T-helper 1 cell treated with Interleukin-12 subunit alpha and Interleukin-12 subunit beta and Interleukin-4 antibody, amounts not matched to agents 30 μg/mL and 1 μg/mL, for 36 hours (primary cell): Measurements from ENCODE around the gene CLEC3B.
A peak's percentile ranks its signal among the peaks of the same experiment; 100 is the strongest.
"Not testable (repeated sequence)": the region's sequence is repeated elsewhere in the genome, so short reads cannot be mapped to it uniquely, and the experiment has no call there.

Source experiments
- H3K27ac Mint-ChIP-seq: one replicate; pipeline ENCODE4 v1.8.0; 2021; ENCODE audit warnings: mild to moderate bottlenecking, mixed read lengths
- H3K27me3 Mint-ChIP-seq: one replicate; pipeline ENCODE4 v1.8.0; 2021; ENCODE audit warnings: low read depth, mixed read lengths
- H3K36me3 Mint-ChIP-seq: one replicate; pipeline ENCODE4 v1.8.0; 2021; ENCODE audit warnings: low read depth, mixed read lengths
- H3K4me1 Mint-ChIP-seq: one replicate; pipeline ENCODE4 v1.8.0; 2021; ENCODE audit warnings: low read depth, mixed read lengths
- H3K4me3 Mint-ChIP-seq: one replicate; pipeline ENCODE4 v1.8.0; 2021; ENCODE audit warnings: mild to moderate bottlenecking, moderate library complexity, mixed read lengths
- H3K9me3 Mint-ChIP-seq: one replicate; pipeline ENCODE4 v1.8.0; 2021; ENCODE audit warnings: mixed read lengths

The CLEC3B gene

DNA sequence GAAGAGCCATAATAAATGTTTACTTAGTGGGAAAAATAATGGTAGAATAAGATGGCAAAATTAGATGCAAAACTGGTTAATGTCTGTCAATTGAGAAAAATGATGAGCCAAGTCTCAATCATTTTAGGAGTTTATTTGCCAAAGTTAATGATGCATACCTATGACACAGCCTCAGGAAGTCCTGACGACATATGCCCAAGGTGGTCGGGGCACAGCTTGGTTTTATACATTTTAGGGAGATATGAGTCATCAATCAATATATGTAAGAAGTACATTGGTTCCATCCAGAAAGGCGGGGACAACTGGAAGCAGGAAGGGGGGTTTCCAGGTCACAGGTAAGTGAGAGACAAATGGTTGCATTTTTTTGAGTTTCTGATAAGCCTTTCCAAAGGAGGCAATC lies 31.5 kb downstream of the CLEC3B start:
- Mint-ChIP-seq H3K36me3 (no peaks in the 10 kb centered on the region), H3K27ac (no peak overlapping the region), H3K4me3 (no peak overlapping the region), H3K4me1 (peaks cover 22% of the 10 kb centered on the region), H3K27me3 (peaks cover 13% of the 10 kb centered on the region), H3K9me3 (no peaks in the 10 kb centered on the region)

- no peak overlapping the region for H3K27ac Mint-ChIP-seq
- no peaks in the 10 kb centered on the region for H3K9me3 Mint-ChIP-seq
- peaks cover 13% of the 10 kb centered on the region for H3K27me3 Mint-ChIP-seq
- no peaks in the 10 kb centered on the region for H3K36me3 Mint-ChIP-seq
- no peak overlapping the region for H3K4me3 Mint-ChIP-seq
- peaks cover 15% of the 10 kb centered on the region for H3K4me1 Mint-ChIP-seq
Observed at GRCh38 chr3:45059132-45059531, 33.0 kb downstream of the CLEC3B start.

- H3K27me3 Mint-ChIP-seq, result peaks cover 13% of the 10 kb centered on the region
- H3K27ac Mint-ChIP-seq, result no peak overlapping the region
- peaks cover 18% of the 10 kb centered on the region for H3K4me1 Mint-ChIP-seq
- H3K36me3 Mint-ChIP-seq, result no peaks in the 10 kb centered on the region
- H3K9me3 Mint-ChIP-seq, result no peaks in the 10 kb centered on the region
- H3K4me3 Mint-ChIP-seq, result no peak overlapping the region
Observed at GRCh38 chr3:45060165-45060892, 34.2 kb downstream of the CLEC3B start.

DNA sequence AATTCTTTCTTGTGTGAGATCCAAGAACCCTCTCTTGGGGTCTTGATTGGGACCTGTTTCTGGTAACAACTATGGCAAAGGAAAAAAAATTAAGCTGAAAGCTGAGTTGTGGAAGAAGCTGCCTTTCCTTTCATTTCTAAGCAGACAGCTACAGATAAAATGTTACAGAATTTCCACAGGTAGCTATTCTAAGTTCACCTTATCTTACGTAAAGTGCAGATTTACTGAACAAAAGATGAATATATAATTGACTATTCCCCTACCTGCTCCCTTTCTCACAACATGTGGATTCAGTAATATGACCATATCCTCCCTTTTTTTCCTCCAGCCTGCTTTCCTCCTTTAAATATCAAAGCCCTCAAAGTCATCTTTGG lies 36.6 kb downstream of the CLEC3B start:
- H3K9me3 Mint-ChIP-seq, result no peaks in the 10 kb centered on the region
- H3K27me3 Mint-ChIP-seq, result peaks cover 11% of the 10 kb centered on the region
- H3K4me1 Mint-ChIP-seq, result peaks cover 24% of the 10 kb centered on the region
- H3K4me3 Mint-ChIP-seq, result no peak overlapping the region
- H3K27ac Mint-ChIP-seq, result no peak overlapping the region
- H3K36me3 Mint-ChIP-seq, result no peaks in the 10 kb centered on the region

DNA sequence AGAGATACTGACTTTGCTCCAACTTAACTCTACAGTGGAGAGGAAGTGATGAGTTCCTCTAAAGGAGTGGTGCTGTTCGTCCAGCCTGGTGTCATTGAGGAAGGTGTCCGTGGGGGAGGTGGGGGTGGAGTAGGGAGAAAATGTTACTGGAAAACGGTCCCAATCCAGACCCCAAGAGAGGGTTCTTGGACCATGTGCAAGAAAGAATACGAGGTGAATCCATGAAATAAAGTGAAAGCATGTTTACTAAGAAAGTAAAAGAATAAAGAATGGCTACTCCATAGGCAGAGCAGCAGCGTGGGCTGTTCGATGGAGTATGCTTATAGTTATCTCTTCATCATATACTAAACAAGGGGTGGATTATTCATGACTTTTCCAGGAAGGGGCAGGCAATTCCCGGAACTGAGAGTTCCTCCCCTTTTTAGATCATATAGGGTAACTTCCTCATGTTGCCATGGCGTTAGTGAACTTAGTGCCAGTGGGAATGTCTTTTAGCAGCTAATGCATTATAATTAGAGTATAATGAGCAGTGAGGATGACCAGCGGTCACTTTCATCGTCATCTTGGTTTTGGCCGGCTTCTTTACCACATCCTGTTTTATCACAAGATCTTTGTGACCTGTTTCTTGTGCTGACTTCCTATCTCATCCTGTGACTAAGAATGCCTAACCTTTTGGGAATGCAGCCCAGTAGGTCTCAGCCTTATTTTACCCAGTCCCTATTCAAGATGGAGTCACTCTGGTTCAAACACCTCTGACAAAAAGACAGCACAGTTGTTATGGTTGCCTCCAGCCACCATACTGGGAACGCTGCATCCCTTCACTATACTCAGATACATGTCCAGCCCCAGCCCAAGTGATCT lies 38.6 kb downstream of the CLEC3B start:
- Mint-ChIP-seq H3K27me3 (peaks cover 10% of the 10 kb centered on the region), H3K4me1 (peaks cover 21% of the 10 kb centered on the region), H3K27ac (peak overlapping the region; percentile 42)

GRCh38 chr3:45065373-45065720 lies 39.2 kb downstream of the CLEC3B start:
- H3K4me1 Mint-ChIP-seq, result peaks cover 21% of the 10 kb centered on the region
- no peak overlapping the region for H3K4me3 Mint-ChIP-seq

More for the DNA sequence above, 38.6 kb downstream of the CLEC3B start:
- Mint-ChIP-seq H3K4me3 (peak overlapping the region; percentile 29), H3K36me3 (no peaks in the 10 kb centered on the region), H3K9me3 (no peaks in the 10 kb centered on the region)

DNA sequence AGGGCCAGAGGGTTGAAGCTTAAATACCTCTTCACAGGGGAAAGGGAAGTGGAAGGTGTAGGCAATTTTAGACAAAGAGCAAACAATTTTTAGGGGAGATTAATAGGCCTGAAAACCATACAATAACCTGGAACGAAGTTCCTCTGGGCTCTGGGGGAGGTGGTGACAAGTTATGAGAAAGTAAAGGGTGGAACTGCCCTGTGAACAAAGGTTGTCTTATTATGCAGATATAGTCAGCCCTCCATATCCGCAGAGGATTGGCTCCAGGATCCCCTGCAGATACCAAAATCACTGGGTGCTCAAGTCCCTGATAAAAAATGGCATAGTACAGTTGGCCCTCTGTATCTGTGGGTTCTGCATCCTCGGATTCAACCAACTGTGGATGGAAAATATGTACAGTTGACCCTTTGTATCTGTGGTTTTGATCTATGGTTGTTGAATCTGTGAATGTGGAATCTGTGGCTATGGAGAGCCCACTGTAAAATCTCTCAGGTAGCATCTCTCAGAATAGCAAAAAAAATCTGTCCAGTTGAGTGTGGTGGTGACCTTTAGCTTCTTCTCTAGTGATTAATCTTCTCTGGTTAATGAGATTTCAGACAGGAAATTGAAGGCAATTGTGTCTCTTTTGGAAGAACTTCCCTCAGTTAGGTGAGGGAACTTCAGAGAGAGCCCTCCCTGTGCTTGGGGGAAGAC lies 40.2 kb downstream of the CLEC3B start:
- Mint-ChIP-seq H3K36me3 (no peaks in the 10 kb centered on the region), H3K4me3 (no peak overlapping the region), H3K4me1 (peaks cover 21% of the 10 kb centered on the region), H3K27me3 (peaks cover 10% of the 10 kb centered on the region), H3K27ac (no peak overlapping the region), H3K9me3 (no peaks in the 10 kb centered on the region)

More at GRCh38 chr3:45065373-45065720, 39.2 kb downstream of the CLEC3B start:
- Mint-ChIP-seq H3K27me3 (peaks cover 10% of the 10 kb centered on the region), H3K9me3 (no peaks in the 10 kb centered on the region), H3K36me3 (no peaks in the 10 kb centered on the region), H3K27ac (no peak overlapping the region)

DNA sequence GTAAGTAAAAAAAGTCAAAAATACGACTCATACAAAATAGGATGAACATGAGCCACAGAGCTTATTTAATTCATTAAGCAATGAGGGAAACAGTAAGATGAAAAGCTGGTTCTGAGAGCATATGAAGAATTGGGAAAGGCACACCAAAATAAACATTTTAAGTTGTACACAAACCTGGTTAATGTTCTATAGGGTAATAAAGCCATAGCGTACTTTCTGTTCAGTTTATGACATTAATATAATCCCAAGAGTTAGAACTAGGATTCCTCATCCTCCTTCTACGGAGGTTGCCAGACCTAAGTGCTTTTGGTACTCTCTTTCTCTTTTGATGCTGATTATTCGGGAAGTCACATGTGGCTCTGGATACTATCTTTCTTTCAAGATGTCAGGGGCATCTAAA lies 41.4 kb downstream of the CLEC3B start:
- Mint-ChIP-seq H3K27ac (no peak overlapping the region), H3K36me3 (no peaks in the 10 kb centered on the region), H3K4me1 (peaks cover 18% of the 10 kb centered on the region), H3K4me3 (no peak overlapping the region), H3K9me3 (no peaks in the 10 kb centered on the region), H3K27me3 (peaks cover 10% of the 10 kb centered on the region)

GRCh38 chr3:45067941-45068340 lies 41.8 kb downstream of the CLEC3B start:
- H3K9me3 Mint-ChIP-seq, result no peaks in the 10 kb centered on the region
- peaks cover 18% of the 10 kb centered on the region for H3K4me1 Mint-ChIP-seq
- no peaks in the 10 kb centered on the region for H3K36me3 Mint-ChIP-seq
- H3K27me3 Mint-ChIP-seq, result peaks cover 10% of the 10 kb centered on the region
- no peak overlapping the region for H3K4me3 Mint-ChIP-seq
- no peak overlapping the region for H3K27ac Mint-ChIP-seq

DNA sequence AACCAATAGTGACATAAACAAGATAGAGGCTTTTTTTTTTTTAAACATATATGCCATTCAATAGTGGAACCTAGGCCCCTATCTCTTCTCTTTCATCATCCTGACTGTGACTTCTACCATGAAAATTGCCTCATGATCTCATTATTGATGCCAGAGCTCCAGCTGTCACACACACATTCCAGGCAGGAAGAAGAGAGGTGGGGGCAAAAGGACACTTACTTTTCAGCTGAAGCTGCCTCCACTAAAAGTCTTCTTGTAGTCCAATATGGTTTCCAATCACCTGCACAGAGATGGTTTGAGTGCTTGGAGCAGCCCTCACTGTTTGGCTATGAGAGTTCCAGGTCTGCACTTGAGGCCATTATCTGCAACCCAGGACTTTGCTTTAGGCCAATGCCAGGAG lies 45.0 kb downstream of the CLEC3B start:
- Mint-ChIP-seq H3K4me3 (no peak overlapping the region), H3K27ac (no peak overlapping the region), H3K4me1 (peaks cover 3% of the 10 kb centered on the region), H3K27me3 (peaks cover 24% of the 10 kb centered on the region), H3K9me3 (no peaks in the 10 kb centered on the region), H3K36me3 (no peaks in the 10 kb centered on the region)

- peaks cover 5% of the 10 kb centered on the region for H3K9me3 Mint-ChIP-seq
- peaks cover 34% of the 10 kb centered on the region for H3K27me3 Mint-ChIP-seq
- no peak overlapping the region for H3K4me3 Mint-ChIP-seq
- H3K4me1 Mint-ChIP-seq, result peaks cover 2% of the 10 kb centered on the region
- no peak overlapping the region for H3K27ac Mint-ChIP-seq
- peaks cover 2% of the 10 kb centered on the region for H3K36me3 Mint-ChIP-seq
Observed at GRCh38 chr3:45075821-45076625, 49.9 kb downstream of the CLEC3B start.

DNA sequence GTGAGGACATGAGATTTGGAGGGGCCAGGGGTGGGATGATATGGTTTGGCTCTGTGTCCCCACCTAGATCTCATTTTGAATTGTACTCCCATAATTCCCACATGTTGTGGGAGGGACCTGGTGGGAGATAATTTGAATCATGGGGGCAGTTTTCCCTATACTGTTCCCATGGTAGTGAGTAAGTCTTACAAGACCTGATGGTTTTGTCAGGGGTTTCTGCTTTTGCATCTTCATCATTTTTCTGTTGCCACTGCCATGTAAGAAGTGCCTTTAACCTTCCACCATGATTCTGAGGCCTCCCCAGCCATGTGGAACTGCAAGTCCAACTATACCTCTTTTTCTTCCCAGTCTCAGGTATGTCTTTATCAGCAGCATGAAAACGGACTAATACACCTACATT lies 52.2 kb downstream of the CLEC3B start:
- not testable (repeated sequence) for H3K9me3 Mint-ChIP-seq, H3K4me1 Mint-ChIP-seq, H3K4me3 Mint-ChIP-seq, H3K27ac Mint-ChIP-seq, H3K36me3 Mint-ChIP-seq
- H3K27me3 Mint-ChIP-seq, result peaks cover 36% of the 10 kb centered on the region

DNA sequence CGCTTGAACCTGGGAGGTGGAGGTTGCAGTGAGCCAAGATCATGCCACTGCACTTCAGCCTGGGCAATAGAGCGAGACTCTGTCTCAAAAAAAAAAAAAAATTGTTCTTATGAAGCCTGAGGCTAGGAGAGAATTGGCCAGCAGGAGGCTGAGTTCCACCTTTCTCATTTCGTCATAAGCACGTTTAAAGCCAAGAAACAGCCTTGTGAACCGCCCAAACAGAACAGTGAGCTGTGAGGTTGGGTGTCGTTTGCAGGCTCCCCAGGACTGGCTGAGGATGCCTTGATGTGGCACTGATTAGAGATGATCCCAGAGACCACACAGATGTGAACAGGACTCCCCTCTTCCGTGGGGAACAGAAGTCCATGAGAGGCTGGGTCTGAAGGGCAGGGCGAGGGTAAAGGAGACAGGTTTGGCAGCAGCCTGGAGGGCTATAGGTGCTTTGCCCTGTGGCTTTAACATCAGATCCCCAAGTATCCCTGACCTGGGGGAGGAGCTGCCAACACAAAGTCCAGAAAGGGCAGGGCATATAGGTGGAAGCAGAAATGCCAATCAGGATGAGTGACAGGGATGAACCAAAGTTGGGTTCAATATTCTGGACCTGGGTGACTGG lies 52.9 kb downstream of the CLEC3B start:
- peaks cover 2% of the 10 kb centered on the region for H3K36me3 Mint-ChIP-seq
- H3K4me1 Mint-ChIP-seq, result peaks cover 2% of the 10 kb centered on the region
- H3K9me3 Mint-ChIP-seq, result peaks cover 5% of the 10 kb centered on the region
- no peak overlapping the region for H3K4me3 Mint-ChIP-seq
- H3K27me3 Mint-ChIP-seq, result peaks cover 40% of the 10 kb centered on the region
- no peak overlapping the region for H3K27ac Mint-ChIP-seq

DNA sequence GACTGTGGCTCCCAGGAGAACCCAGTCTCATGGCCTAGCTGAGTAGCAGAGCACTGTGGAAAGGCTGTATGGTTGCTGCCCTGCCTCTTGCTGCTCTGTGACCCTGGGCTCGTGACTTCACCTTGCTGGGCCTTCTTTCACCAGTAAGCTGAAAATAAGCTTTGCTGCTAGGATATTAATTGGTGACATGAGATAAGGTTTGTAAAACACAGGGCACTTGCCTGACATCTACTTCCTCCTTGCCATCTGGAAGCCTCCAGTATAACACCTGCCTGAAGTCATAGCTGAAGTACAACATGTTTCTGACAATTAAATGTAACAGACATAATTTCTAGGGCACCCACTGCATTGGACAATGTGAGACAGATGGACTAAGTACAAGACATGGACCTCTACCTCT lies 53.6 kb downstream of the CLEC3B start:
- peaks cover 37% of the 10 kb centered on the region for H3K27me3 Mint-ChIP-seq
- no peak overlapping the region for H3K4me3 Mint-ChIP-seq
- H3K36me3 Mint-ChIP-seq, result peaks cover 2% of the 10 kb centered on the region
- peaks cover 2% of the 10 kb centered on the region for H3K4me1 Mint-ChIP-seq
- H3K9me3 Mint-ChIP-seq, result peaks cover 5% of the 10 kb centered on the region
- no peak overlapping the region for H3K27ac Mint-ChIP-seq
